ENCODE data around the gene TMIE.
"Not testable (repeated sequence)": the region's sequence is repeated elsewhere in the genome, so short reads cannot be mapped to it uniquely, and the experiment has no call there.

TMIE gene

GRCh38 chr3:46748170-46748569, 47.0 kb downstream of the TMIE start:
- TF ChIP-seq CTCF (IDR thresholded peaks at IDR 0.05; ENCODE audit: low read depth, low read length, missing control alignments): no peak
- no peak for DNase-seq (ENCODE audit: extremely low read depth, low read depth)
- H3K4me3 ChIP-seq (replicated peaks; ENCODE audit: low read depth, low read length): no peak overlapping the region

GRCh38 chr3:46749129-46749528, 47.9 kb downstream of the TMIE start:
- no peak for TF ChIP-seq CTCF (IDR thresholded peaks at IDR 0.05; ENCODE audit: low read depth, low read length, missing control alignments)

GRCh38 chr3:46750555-46751038, 49.4 kb downstream of the TMIE start:
- H3K4me3 ChIP-seq (replicated peaks; ENCODE audit: low read depth, low read length): no peak overlapping the region
- TF ChIP-seq CTCF (IDR thresholded peaks at IDR 0.05; ENCODE audit: low read depth, low read length, missing control alignments): no peak

More at GRCh38 chr3:46749129-46749528, 47.9 kb downstream of the TMIE start:
- no peak for DNase-seq (ENCODE audit: extremely low read depth, low read depth)
- no peak overlapping the region for H3K4me3 ChIP-seq (replicated peaks; ENCODE audit: low read depth, low read length)

GRCh38 chr3:46753127-46753526, 51.9 kb downstream of the TMIE start:
- H3K4me3 ChIP-seq (replicated peaks; ENCODE audit: low read depth, low read length); DNase-seq (ENCODE audit: extremely low read depth, low read depth): not testable (repeated sequence)

More at GRCh38 chr3:46750555-46751038, 49.4 kb downstream of the TMIE start:
- DNase-seq (ENCODE audit: extremely low read depth, low read depth): no peak

GRCh38 chr3:46755646-46756045, 54.5 kb downstream of the TMIE start:
- TF ChIP-seq CTCF (IDR thresholded peaks at IDR 0.05; ENCODE audit: low read depth, low read length, missing control alignments): no peak
- DNase-seq (ENCODE audit: extremely low read depth, low read depth): no peak
- H3K4me3 ChIP-seq (replicated peaks; ENCODE audit: low read depth, low read length): no peak overlapping the region

- no peak overlapping the region for H3K4me3 ChIP-seq (replicated peaks; ENCODE audit: low read depth, low read length)
- no peak for DNase-seq (ENCODE audit: extremely low read depth, low read depth)
- no peak for TF ChIP-seq CTCF (IDR thresholded peaks at IDR 0.05; ENCODE audit: low read depth, low read length, missing control alignments)
Observed at GRCh38 chr3:46756642-46757041, 55.5 kb downstream of the TMIE start.

- DNase-seq (ENCODE audit: extremely low read depth, low read depth): no peak
- no peak for TF ChIP-seq CTCF (IDR thresholded peaks at IDR 0.05; ENCODE audit: low read depth, low read length, missing control alignments)
- no peak overlapping the region for H3K4me3 ChIP-seq (replicated peaks; ENCODE audit: low read depth, low read length)
Observed at GRCh38 chr3:46759239-46760167, 58.3 kb downstream of the TMIE start.

Data from HFF-Myc (cell line).